Measurements from ENCODE around the gene SLBP. TPM values are rescaled to one million over a fixed set of nuclear protein-coding genes. Genes with fewer than 3 reads are reported as not detected.

The SLBP gene
- total RNA-seq, 1 experiment from 2014 or later = 98.3 TPM

DNA sequence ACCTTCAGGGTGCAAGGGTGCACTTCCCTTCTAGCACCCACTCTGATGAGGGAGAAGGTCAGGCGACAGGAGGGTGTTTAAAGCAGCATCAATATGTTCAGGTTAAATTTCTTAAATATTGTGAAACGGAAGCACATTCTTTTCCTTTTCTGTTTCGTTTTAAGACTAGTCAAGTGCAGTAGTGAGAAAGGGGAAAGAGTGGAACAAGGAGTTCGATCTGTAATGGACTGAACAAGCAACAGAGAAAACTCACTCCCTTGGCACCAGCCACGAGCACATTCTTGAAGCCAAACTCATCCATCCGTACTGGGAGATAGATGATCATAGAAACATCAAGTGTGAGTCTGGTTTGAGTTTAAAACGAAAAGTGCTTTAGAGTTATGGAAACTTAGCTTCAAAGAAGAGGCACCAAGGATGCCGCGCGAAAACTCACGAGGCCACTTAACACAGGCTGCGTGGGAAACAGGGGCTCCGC, 28.8 kb downstream of the SLBP start:
- CTCF ChIA-PET = no interaction called here
- peak; percentile 6 for ATAC-seq

DNA sequence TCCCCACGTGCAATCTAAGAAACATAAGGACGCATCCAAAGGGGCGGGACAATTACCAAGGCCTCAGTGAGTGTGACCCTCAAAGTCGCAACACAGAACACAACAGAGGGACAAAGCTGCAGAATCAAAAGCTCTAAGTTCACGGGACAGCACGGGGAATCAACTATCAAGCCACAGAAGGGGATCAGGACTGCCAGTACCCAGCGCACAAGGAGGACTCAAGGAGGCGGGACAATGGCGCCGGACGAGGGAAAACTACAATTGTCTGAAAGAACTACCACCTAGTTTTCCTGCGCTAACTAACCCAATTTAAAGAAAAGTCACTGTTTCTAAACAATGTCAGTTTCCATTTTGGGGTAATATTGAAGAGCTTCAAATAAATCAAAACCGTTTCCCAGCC, 29.3 kb downstream of the SLBP start:
- CTCF ChIA-PET = no interaction called here
- DNase-seq (no peak), ATAC-seq (no peak)
- Histone ChIP-seq H4K20me1 (ENCODE audit: low read length) (no peaks in the 10 kb centered on the region), H3K9ac (ENCODE audit: low read length) (no peak overlapping the region), H3K27me3 (ENCODE audit: low read length) (no peaks in the 10 kb centered on the region), H2AFZ (ENCODE audit: low read length) (no peak overlapping the region), H3F3A (ENCODE audit: low read length, unreplicated experiment) (no peaks in the 10 kb centered on the region), H3K79me2 (ENCODE audit: low read length) (no peaks in the 10 kb centered on the region), H3K36me3 (ENCODE audit: low read depth, low read length) (no peaks in the 10 kb centered on the region), H3K4me2 (ENCODE audit: low read length) (peak overlapping the region; percentile 85), H3K9me2 (replicated peaks; ENCODE audit: low read length) (no peaks in the 10 kb centered on the region), H3K4me3 (ENCODE audit: low read length) (peak overlapping the region; percentile 69), H3K9me3 (ENCODE audit: low read length) (no peaks in the 10 kb centered on the region), H3K27ac (ENCODE audit: low read length) (no peak overlapping the region), H3K4me1 (ENCODE audit: insufficient read depth, low read length) (peaks cover 5% of the 10 kb centered on the region; the same call in 1 of the 2 replicates)
- POLR2A ChIA-PET (ENCODE audit: unreplicated experiment) = interaction anchor here (0.6 kb wide), 1 partner anchor 38 kb away, joined by 3 read pairs; the partner anchor contains the start of genes TACC3 and TMEM129
- intact Hi-C loops (cut with micrococcal nuclease) = no loop called here
- BruUV-seq (replicated peaks) = no TSS peak
- TF ChIP-seq EZH2 (IDR thresholded peaks at IDR 0.05; ENCODE audit: low read length, unreplicated experiment) = no peak
- TF ChIP-seq EZH2phosphoT487 (IDR thresholded peaks at IDR 0.05; ENCODE audit: borderline replicate concordance, low read length) = no peak
- TF ChIP-seq, protein P1, sequence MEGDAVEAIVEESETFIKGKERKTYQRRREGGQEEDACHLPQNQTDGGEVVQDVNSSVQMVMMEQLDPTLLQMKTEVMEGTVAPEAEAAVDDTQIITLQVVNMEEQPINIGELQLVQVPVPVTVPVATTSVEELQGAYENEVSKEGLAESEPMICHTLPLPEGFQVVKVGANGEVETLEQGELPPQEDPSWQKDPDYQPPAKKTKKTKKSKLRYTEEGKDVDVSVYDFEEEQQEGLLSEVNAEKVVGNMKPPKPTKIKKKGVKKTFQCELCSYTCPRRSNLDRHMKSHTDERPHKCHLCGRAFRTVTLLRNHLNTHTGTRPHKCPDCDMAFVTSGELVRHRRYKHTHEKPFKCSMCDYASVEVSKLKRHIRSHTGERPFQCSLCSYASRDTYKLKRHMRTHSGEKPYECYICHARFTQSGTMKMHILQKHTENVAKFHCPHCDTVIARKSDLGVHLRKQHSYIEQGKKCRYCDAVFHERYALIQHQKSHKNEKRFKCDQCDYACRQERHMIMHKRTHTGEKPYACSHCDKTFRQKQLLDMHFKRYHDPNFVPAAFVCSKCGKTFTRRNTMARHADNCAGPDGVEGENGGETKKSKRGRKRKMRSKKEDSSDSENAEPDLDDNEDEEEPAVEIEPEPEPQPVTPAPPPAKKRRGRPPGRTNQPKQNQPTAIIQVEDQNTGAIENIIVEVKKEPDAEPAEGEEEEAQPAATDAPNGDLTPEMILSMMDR (conservative IDR thresholded peaks at IDR 0.05; ENCODE audit: low read depth, low read length) = no peak

More for the DNA sequence above, 28.8 kb downstream of the SLBP start:
- intact Hi-C loops (cut with micrococcal nuclease) = no loop called here
- Histone ChIP-seq H3K4me2 (ENCODE audit: low read length) (peak overlapping the region; percentile 85), H4K20me1 (ENCODE audit: low read length) (no peaks in the 10 kb centered on the region), H3F3A (ENCODE audit: low read length, unreplicated experiment) (no peaks in the 10 kb centered on the region), H3K9me2 (replicated peaks; ENCODE audit: low read length) (no peaks in the 10 kb centered on the region), H3K4me1 (ENCODE audit: insufficient read depth, low read length) (peaks cover 5% of the 10 kb centered on the region; the same call in 1 of the 2 replicates), H3K9ac (ENCODE audit: low read length) (peak overlapping the region; percentile 37; the same call in 1 of the 2 replicates), H3K4me3 (ENCODE audit: low read length) (peak overlapping the region; percentile 69), H2AFZ (ENCODE audit: low read length) (peak overlapping the region; percentile 58), H3K79me2 (ENCODE audit: low read length) (no peaks in the 10 kb centered on the region), H3K27ac (ENCODE audit: low read length) (no peak overlapping the region), H3K9me3 (ENCODE audit: low read length) (no peaks in the 10 kb centered on the region), H3K27me3 (ENCODE audit: low read length) (no peaks in the 10 kb centered on the region), H3K36me3 (ENCODE audit: low read depth, low read length) (no peaks in the 10 kb centered on the region)
- TF ChIP-seq EZH2phosphoT487 (IDR thresholded peaks at IDR 0.05; ENCODE audit: borderline replicate concordance, low read length) (no peak), EZH2 (IDR thresholded peaks at IDR 0.05; ENCODE audit: low read length, unreplicated experiment) (no peak)
- TF ChIP-seq, protein P1 (conservative IDR thresholded peaks at IDR 0.05; ENCODE audit: low read depth, low read length) = no peak
- peak; percentile 60 for DNase-seq
- POLR2A ChIA-PET (ENCODE audit: unreplicated experiment) = interaction anchor here (0.6 kb wide), 1 partner anchor 38 kb away, joined by 3 read pairs; the partner anchor contains the start of genes TACC3 and TMEM129
- BruUV-seq (replicated peaks) = TSS peak; percentile 58

DNA sequence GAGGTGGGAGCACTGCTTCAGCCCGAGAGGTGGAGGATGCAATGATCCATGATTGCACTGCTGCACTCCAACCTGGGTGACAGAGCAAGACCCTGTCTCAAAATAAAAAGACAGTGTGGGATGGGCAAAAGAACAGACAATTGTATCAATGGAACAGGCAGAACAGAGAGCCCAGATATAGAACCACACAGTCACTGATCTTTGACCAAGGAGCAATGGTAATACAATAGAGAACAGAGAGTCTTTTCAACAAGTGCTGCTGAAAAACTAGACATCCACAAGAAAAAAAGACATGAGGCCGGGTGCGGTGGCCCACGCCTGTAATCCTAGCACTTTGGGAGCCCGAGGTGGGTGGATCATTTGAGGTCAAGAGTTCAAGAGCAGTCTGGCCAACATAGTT, 33.9 kb downstream of the SLBP start:
- Histone ChIP-seq H3K4me1 (ENCODE audit: insufficient read depth, low read length) (no peaks in the 10 kb centered on the region), H3K9me2 (replicated peaks; ENCODE audit: low read length) (no peaks in the 10 kb centered on the region), H3K4me2 (ENCODE audit: low read length) (no peak overlapping the region), H3K79me2 (ENCODE audit: low read length) (no peaks in the 10 kb centered on the region), H3K9me3 (ENCODE audit: low read length) (no peaks in the 10 kb centered on the region), H4K20me1 (ENCODE audit: low read length) (no peaks in the 10 kb centered on the region), H3F3A (ENCODE audit: low read length, unreplicated experiment) (no peaks in the 10 kb centered on the region), H3K36me3 (ENCODE audit: low read depth, low read length) (no peaks in the 10 kb centered on the region), H3K27me3 (ENCODE audit: low read length) (no peaks in the 10 kb centered on the region), H3K27ac (ENCODE audit: low read length) (no peak overlapping the region), H3K9ac (ENCODE audit: low read length) (no peak overlapping the region), H2AFZ (ENCODE audit: low read length) (no peak overlapping the region), H3K4me3 (ENCODE audit: low read length) (no peak overlapping the region)
- BruUV-seq (replicated peaks) = no TSS peak
- DNase-seq (no peak), ATAC-seq (no peak)
- intact Hi-C loops (cut with micrococcal nuclease) = no loop called here
- ChIA-PET CTCF (no interaction called here), POLR2A (ENCODE audit: unreplicated experiment) (no interaction called here)
- TF ChIP-seq EZH2phosphoT487 (IDR thresholded peaks at IDR 0.05; ENCODE audit: borderline replicate concordance, low read length) (no peak), EZH2 (IDR thresholded peaks at IDR 0.05; ENCODE audit: low read length, unreplicated experiment) (no peak)
- TF ChIP-seq, protein P1 (conservative IDR thresholded peaks at IDR 0.05; ENCODE audit: low read depth, low read length) = no peak
